ENCODE data around the gene ROCK1. TPM values are rescaled to one million over a fixed set of nuclear protein-coding genes. Genes with fewer than 3 reads are reported as not detected.
"Not testable (repeated sequence)": the region's sequence is repeated elsewhere in the genome, so short reads cannot be mapped to it uniquely, and the experiment has no call there.

ROCK1 gene
- total RNA-seq, 2 donors from 2014 or later, result 36.3 to 39.1 TPM

GRCh38 chr18:21069468-21069867, 42.1 kb downstream of the ROCK1 start:
- intact Hi-C loops (cut with DNase I), result no loop called here
- DNase-seq, result no peak
- no peak for ATAC-seq

- intact Hi-C loops (cut with DNase I), result no loop called here
- DNase-seq, result no peak
- no peak for ATAC-seq
Measured at GRCh38 chr18:21064347-21064746, 47.3 kb downstream of the ROCK1 start.

GRCh38 chr18:21063011-21063410, 48.6 kb downstream of the ROCK1 start:
- no peak for ATAC-seq
- intact Hi-C loops (cut with DNase I), result no loop called here
- no peak for DNase-seq

GRCh38 chr18:21057112-21057511, 54.5 kb downstream of the ROCK1 start:
- ATAC-seq, result no peak
- no peak for DNase-seq
- intact Hi-C loops (cut with DNase I), result loop anchor here in 1 of 2 donors (5.0 to 10.0 kb wide), 2 partner anchors 50 to 52 kb away; no protein-coding TSS in a partner anchor

GRCh38 chr18:21056545-21056944, 55.1 kb downstream of the ROCK1 start:
- intact Hi-C loops (cut with DNase I), result loop anchor here in 1 of 2 donors (5.0 to 10.0 kb wide), 2 partner anchors 51 to 52 kb away; no protein-coding TSS in a partner anchor
- ATAC-seq (no peak), DNase-seq (no peak)

- no peak for ATAC-seq
- intact Hi-C loops (cut with DNase I), result loop anchor here in 1 of 2 donors (10.0 kb wide), 1 partner anchor 50 kb away; no protein-coding TSS in a partner anchor
- no peak for DNase-seq
Measured at GRCh38 chr18:21054252-21054821, 57.3 kb downstream of the ROCK1 start.

- ATAC-seq (peak; percentile 78 to 94), DNase-seq (no peak)
- intact Hi-C loops (cut with DNase I), result loop anchor here in 1 of 2 donors (10.0 kb wide), 1 partner anchor 48 kb away; no protein-coding TSS in a partner anchor
Measured at GRCh38 chr18:21053127-21053526, 58.5 kb downstream of the ROCK1 start.

- intact Hi-C loops (cut with DNase I), result loop anchor here in 1 of 2 donors (10.0 kb wide), 1 partner anchor 48 kb away; no protein-coding TSS in a partner anchor
- no peak for DNase-seq
- no peak for ATAC-seq
Measured at GRCh38 chr18:21052385-21052784, 59.2 kb downstream of the ROCK1 start.

GRCh38 chr18:21051620-21052019, 60.0 kb downstream of the ROCK1 start:
- DNase-seq (no peak), ATAC-seq (no peak)
- intact Hi-C loops (cut with DNase I), result loop anchor here in 1 of 2 donors (10.0 kb wide), 1 partner anchor 47 kb away; no protein-coding TSS in a partner anchor

- no peak for ATAC-seq
- intact Hi-C loops (cut with DNase I), result no loop called here
- no peak for DNase-seq
Measured at GRCh38 chr18:21049306-21049705, 62.3 kb downstream of the ROCK1 start.

- ATAC-seq (no peak), DNase-seq (no peak)
- intact Hi-C loops (cut with DNase I), result no loop called here
Measured at GRCh38 chr18:21047126-21047525, 64.5 kb downstream of the ROCK1 start.

- intact Hi-C loops (cut with DNase I), result no loop called here
- ATAC-seq (no peak), DNase-seq (no peak)
Measured at GRCh38 chr18:21040466-21040865, 71.1 kb downstream of the ROCK1 start.

- intact Hi-C loops (cut with DNase I), result no loop called here
- DNase-seq (no peak), ATAC-seq (no peak)
Measured at GRCh38 chr18:21038201-21038600, 73.4 kb downstream of the ROCK1 start.

GRCh38 chr18:21031845-21032244, 79.8 kb downstream of the ROCK1 start:
- ATAC-seq, result no peak

GRCh38 chr18:21018257-21018656, 93.4 kb downstream of the ROCK1 start:
- DNase-seq; intact Hi-C loops (cut with DNase I); ATAC-seq: not testable (repeated sequence)

More at GRCh38 chr18:21031845-21032244, 79.8 kb downstream of the ROCK1 start:
- intact Hi-C loops (cut with DNase I), result no loop called here
- no peak for DNase-seq

- intact Hi-C loops (cut with DNase I), result no loop called here
- no peak for DNase-seq
- no peak for ATAC-seq
Measured at GRCh38 chr18:21012308-21012707, 99.3 kb downstream of the ROCK1 start.

GRCh38 chr18:21004726-21005125, 106.9 kb downstream of the ROCK1 start:
- intact Hi-C loops (cut with DNase I), result loop anchor here (10.0 kb wide), 3 partner anchors 50 to 170 kb away; no protein-coding TSS in a partner anchor

GRCh38 chr18:21000667-21001066, 110.9 kb downstream of the ROCK1 start:
- intact Hi-C loops (cut with DNase I), result loop anchor here (10.0 kb wide), 3 partner anchors 54 to 174 kb away; no protein-coding TSS in a partner anchor
- DNase-seq (no peak), ATAC-seq (no peak)

More at GRCh38 chr18:21004726-21005125, 106.9 kb downstream of the ROCK1 start:
- DNase-seq (no peak), ATAC-seq (peak; percentile 86 to 92)

GRCh38 chr18:20997371-20997770, 114.2 kb downstream of the ROCK1 start:
- intact Hi-C loops (cut with DNase I), result no loop called here
- no peak for ATAC-seq

GRCh38 chr18:20996418-20996817, 115.2 kb downstream of the ROCK1 start:
- intact Hi-C loops (cut with DNase I), result no loop called here
- ATAC-seq (no peak), DNase-seq (no peak)

More at GRCh38 chr18:20997371-20997770, 114.2 kb downstream of the ROCK1 start:
- DNase-seq, result no peak

GRCh38 chr18:20988726-20989125, 122.9 kb downstream of the ROCK1 start:
- no peak for DNase-seq

More at GRCh38 chr18:20988726-20989125, 122.9 kb downstream of the ROCK1 start:
- no peak for ATAC-seq
- intact Hi-C loops (cut with DNase I), result no loop called here
